Activated CD8-positive, alpha-beta T cell treated with anti-CD3 and anti-CD28 coated beads, Interleukin-2, amount 10 ng/mL, durations not matched to agents 7 days and 5 days (primary cell): ENCODE data around the gene CDC42EP1. TPM values are rescaled to one million over a fixed set of nuclear protein-coding genes. Genes with fewer than 3 reads are reported as not detected.

Experiments
- ATAC-seq: fragments of 150-1000 bp; cut with Tn5 transposase; one replicate; pipeline ENCODE4 v1.10.0; 2021; ENCODE audit warnings: moderate library complexity
- CTCF ChIA-PET: fragments of 350-600 bp; sonication (Branson Sonifier 250); formaldehyde crosslinking; loops from one replicate; lab custom pipeline; 2021; ENCODE audit warnings: antibody characterized with exemption; lab: Charles Lee
- POLR2A ChIA-PET: fragments of 350-600 bp; sonication (Branson Sonifier 250); formaldehyde crosslinking; loops from one replicate; lab custom pipeline; 2021; ENCODE audit warnings: antibody characterized with exemption; lab: Charles Lee
- DNase-seq: peaks from one replicate; pipeline ENCODE4 v3.0.0-alpha.2; 2020
- H3K27ac Mint-ChIP-seq: one replicate; pipeline ENCODE4 v1.8.0; 2021; ENCODE audit warnings: mild to moderate bottlenecking, mixed read lengths
- H3K27me3 Mint-ChIP-seq: one replicate; pipeline ENCODE4 v1.8.0; 2021; ENCODE audit warnings: low read depth, mixed read lengths
- H3K36me3 Mint-ChIP-seq: one replicate; pipeline ENCODE4 v1.8.0; 2021; ENCODE audit warnings: low read depth, mixed read lengths
- H3K4me1 Mint-ChIP-seq: one replicate; pipeline ENCODE4 v1.8.0; 2021; ENCODE audit warnings: low read depth, mixed read lengths
- H3K4me3 Mint-ChIP-seq: one replicate; pipeline ENCODE4 v1.8.0; 2021; ENCODE audit warnings: mild to moderate bottlenecking, mixed read lengths
- H3K9me3 Mint-ChIP-seq: one replicate; pipeline ENCODE4 v1.8.0; 2022; ENCODE audit warnings: mixed read lengths; ENCODE audit not compliant: insufficient read depth
- total RNA-seq, 2 experiments: library from RNA; stranded (reverse); gene quantifications; one replicate each; pipeline ENCODE4 v1.2.3, GENCODE V29; 2021

CDC42EP1 gene
- total RNA-seq, 2 experiments from 2014 or later = 0.13 to 0.21 TPM

GRCh38 chr22:37561212-37562048 is 1.1 kb downstream of the CDC42EP1 start:
- Mint-ChIP-seq H3K27me3 (peaks cover 67% of the 10 kb centered on the region), H3K9me3 (no peaks in the 10 kb centered on the region), H3K27ac (no peak overlapping the region), H3K4me1 (peaks cover 31% of the 10 kb centered on the region), H3K36me3 (no peaks in the 10 kb centered on the region), H3K4me3 (peak overlapping the region; percentile 5)
- ATAC-seq = peak; percentile 25
- ChIA-PET POLR2A (interaction anchor here (1.1 kb wide), 1 partner anchor 19 kb away, joined by 3 read pairs; no protein-coding TSS in a partner anchor), CTCF (interaction anchor here (0.6 to 15.3 kb wide), 13 partner anchors 9 to 373 kb away, joined by 3 to 493 read pairs (median 4); partner anchors contain the start of genes GGA1 and MFNG)
- DNase-seq = peak; percentile 82

- ChIA-PET CTCF (interaction anchor here (0.6 to 15.3 kb wide), 13 partner anchors 8 to 372 kb away, joined by 3 to 493 read pairs (median 4); partner anchors contain the start of genes GGA1 and MFNG), POLR2A (interaction anchor here (1.1 kb wide), 1 partner anchor 20 kb away, joined by 3 read pairs; no protein-coding TSS in a partner anchor)
- Mint-ChIP-seq H3K9me3 (no peaks in the 10 kb centered on the region), H3K4me1 (peaks cover 40% of the 10 kb centered on the region), H3K36me3 (no peaks in the 10 kb centered on the region), H3K4me3 (no peak overlapping the region), H3K27ac (no peak overlapping the region), H3K27me3 (peaks cover 62% of the 10 kb centered on the region)
- no peak for DNase-seq
- no peak for ATAC-seq
These were observed 2.0 kb downstream of the CDC42EP1 start for GRCh38 chr22:37562049-37562875.

DNA sequence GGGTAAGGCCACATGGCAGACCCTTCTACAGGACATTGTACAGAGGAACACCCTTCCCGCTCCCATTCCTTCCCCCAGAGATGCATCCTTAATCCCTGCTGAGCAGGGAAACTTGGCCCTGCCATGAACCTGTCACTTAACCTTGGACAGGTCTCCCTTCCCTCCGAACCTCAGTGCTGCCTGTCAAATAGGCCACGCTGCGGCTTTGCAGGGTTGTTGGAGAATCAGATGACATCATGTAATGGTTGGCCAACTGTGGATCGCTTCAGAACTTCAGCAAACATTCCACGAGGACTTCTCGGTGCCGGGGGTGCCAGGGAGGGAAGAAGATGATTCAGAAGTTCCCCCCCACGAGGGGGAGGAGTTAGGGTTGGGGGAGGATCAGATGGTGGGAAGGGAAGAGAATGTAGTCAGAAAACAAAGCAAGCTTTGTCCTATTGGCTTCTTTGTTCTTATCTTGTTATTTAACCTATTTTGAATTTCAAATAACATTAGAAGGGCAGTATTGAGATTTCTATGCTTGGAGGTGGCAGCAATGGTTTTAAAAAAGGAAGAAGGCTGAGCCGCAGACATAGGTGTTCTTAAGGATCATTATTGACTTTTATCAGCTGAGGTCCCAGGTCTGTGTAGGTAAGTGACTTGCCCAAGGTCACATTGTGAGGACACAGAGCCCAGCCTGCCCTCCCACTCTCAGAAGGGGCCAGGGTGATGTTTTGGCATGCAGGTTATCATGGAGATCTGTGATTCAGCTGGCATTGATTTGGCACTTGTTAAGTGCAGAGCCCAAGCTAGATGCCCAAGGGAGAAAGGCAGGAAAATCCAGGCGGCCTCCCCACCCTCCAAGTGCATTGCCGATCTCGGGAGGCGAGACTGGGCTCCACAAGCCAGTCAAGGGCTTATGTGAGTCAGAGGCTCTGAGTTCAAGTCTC is 3.1 kb downstream of the CDC42EP1 start:
- ChIA-PET CTCF (interaction anchor here (1.0 to 15.3 kb wide), 7 partner anchors 7 to 303 kb away, joined by 3 to 493 read pairs (median 5); no protein-coding TSS in a partner anchor), POLR2A (interaction anchor here (0.8 kb wide), 1 partner anchor 34 kb away, joined by 3 read pairs; no protein-coding TSS in a partner anchor)
- H3K4me1 Mint-ChIP-seq = peaks cover 45% of the 10 kb centered on the region
- ATAC-seq (no peak), DNase-seq (no peak)
- H3K4me3 Mint-ChIP-seq = no peak overlapping the region
- H3K9me3 Mint-ChIP-seq = no peaks in the 10 kb centered on the region
- H3K27ac Mint-ChIP-seq = no peak overlapping the region
- peaks cover 52% of the 10 kb centered on the region for H3K27me3 Mint-ChIP-seq
- H3K36me3 Mint-ChIP-seq = no peaks in the 10 kb centered on the region

DNA sequence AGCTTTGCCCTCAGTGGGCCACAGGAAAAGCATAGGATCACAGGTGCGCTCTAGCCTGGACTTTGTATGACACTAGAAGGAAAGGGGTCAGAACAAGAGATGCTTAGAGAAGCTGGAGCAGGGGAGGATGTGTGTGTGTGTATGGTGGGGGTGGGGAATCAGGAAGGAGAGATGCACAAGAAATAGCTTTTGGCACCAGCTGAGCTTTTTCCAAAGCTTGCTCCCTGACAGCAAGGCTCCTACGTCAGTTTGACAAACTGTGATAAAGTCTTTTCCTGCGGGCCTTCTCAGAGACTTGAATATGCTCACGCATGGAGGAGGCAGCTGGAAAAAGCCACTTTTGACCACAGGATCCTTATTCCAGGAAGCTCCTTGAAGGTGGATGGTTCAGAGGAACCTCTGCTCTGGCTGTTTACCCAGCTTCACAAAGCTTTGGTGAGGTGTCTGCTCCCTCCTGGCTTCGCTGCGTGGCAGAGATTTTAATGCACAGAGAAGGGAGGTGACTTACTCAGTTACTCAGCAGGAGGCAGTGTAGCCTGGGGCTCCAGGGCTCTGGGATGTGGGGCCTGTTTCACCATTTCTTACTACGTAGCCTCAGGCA is 3.9 kb downstream of the CDC42EP1 start:
- ChIA-PET POLR2A (interaction anchor here (0.8 kb wide), 1 partner anchor 35 kb away, joined by 3 read pairs; no protein-coding TSS in a partner anchor), CTCF (interaction anchor here (1.1 to 15.3 kb wide), 7 partner anchors 8 to 304 kb away, joined by 3 to 493 read pairs (median 29); partner anchors contain the start of gene LGALS2)
- H3K27me3 Mint-ChIP-seq = peaks cover 44% of the 10 kb centered on the region
- DNase-seq (no peak), ATAC-seq (no peak)
- H3K9me3 Mint-ChIP-seq = no peaks in the 10 kb centered on the region
- no peaks in the 10 kb centered on the region for H3K36me3 Mint-ChIP-seq
- H3K4me1 Mint-ChIP-seq = peaks cover 45% of the 10 kb centered on the region
- no peak overlapping the region for H3K4me3 Mint-ChIP-seq
- H3K27ac Mint-ChIP-seq = no peak overlapping the region

- Mint-ChIP-seq H3K9me3 (no peaks in the 10 kb centered on the region), H3K4me3 (no peak overlapping the region), H3K36me3 (no peaks in the 10 kb centered on the region), H3K4me1 (peaks cover 38% of the 10 kb centered on the region), H3K27me3 (peaks cover 43% of the 10 kb centered on the region), H3K27ac (no peak overlapping the region)
- ATAC-seq = no peak
- DNase-seq = peak; percentile 29
- POLR2A ChIA-PET = interaction anchor here (1.1 to 2.1 kb wide), 2 partner anchors 27 to 42 kb away, joined by 4 to 8 read pairs; no protein-coding TSS in a partner anchor
- CTCF ChIA-PET = interaction anchor here (0.7 to 15.3 kb wide), 18 partner anchors 9 to 708 kb away, joined by 3 to 493 read pairs (median 12); partner anchors contain the start of genes GGA1, LGALS1, LGALS2 and RAC2
These were observed 5.5 kb downstream of the CDC42EP1 start for GRCh38 chr22:37565830-37566229.

DNA sequence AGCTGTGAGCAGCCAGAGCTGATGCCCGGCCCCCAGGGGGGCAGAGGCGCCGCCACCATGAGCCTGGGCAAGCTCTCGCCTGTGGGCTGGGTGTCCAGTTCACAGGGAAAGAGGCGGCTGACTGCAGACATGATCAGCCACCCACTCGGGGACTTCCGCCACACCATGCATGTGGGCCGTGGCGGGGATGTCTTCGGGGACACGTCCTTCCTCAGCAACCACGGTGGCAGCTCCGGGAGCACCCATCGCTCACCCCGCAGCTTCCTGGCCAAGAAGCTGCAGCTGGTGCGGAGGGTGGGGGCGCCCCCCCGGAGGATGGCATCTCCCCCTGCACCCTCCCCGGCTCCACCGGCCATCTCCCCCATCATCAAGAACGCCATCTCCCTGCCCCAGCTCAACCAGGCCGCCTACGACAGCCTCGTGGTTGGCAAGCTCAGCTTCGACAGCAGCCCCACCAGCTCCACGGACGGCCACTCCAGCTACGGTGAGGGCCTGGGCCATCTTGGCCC is 6.1 kb downstream of the CDC42EP1 start:
- peak overlapping the region; percentile 49 for H3K4me3 Mint-ChIP-seq
- ATAC-seq (peak; percentile 50), DNase-seq (peak; percentile 61)
- peaks cover 38% of the 10 kb centered on the region for H3K27me3 Mint-ChIP-seq
- peaks cover 34% of the 10 kb centered on the region for H3K4me1 Mint-ChIP-seq
- H3K27ac Mint-ChIP-seq = peak overlapping the region; percentile 79
- H3K36me3 Mint-ChIP-seq = no peaks in the 10 kb centered on the region
- CTCF ChIA-PET = interaction anchor here (0.7 to 15.3 kb wide), 38 partner anchors 9 to 709 kb away, joined by 3 to 493 read pairs (median 7); partner anchors contain the start of genes C22orf23, CYTH4, GGA1 and LGALS1
- POLR2A ChIA-PET = interaction anchor here (0.8 to 2.1 kb wide), 4 partner anchors 9 to 239 kb away, joined by 3 to 8 read pairs (median 6); a partner anchor contains a TSS
- no peaks in the 10 kb centered on the region for H3K9me3 Mint-ChIP-seq

DNA sequence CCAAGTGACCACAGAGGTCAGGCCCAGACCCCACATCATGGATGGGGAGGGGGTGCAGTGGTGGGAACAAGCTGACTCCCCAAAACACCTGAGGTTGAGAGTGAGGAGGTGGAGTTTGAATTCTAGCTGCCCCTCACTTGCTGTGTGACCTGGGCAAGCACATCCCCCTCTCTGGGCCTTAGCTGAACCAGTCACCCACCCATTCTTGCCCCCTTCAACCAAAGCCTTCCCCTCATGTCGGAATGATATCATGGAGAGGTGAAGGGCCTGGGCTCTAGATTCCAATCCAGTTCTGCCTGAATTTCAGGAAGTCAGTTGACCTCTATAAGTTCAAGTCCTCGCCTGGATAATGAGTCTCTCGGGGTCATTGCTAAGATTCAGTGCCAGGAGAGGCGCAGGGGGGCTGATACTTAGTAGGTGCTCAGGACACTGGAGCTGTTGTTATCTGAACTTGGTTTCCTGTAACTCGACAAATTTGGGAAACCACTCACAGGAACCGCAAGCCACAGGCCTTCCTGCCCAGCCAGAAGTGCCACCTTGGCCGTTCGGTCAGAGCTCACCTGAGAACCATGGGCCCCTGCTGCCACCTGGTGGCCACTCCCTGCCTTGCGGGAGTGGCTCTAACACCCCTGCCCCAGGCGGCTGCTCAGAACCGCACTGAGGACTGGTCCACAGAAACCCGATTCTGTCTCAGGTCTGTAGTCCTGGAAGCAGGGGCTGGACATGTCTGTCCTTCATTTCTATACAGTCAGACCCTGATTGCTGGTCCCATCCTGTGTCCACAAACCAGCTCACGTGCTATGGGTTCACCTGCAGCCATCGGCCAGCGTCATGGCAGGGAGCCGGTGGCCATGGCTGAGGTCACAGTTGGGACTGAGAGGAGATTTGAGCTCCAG is 6.9 kb downstream of the CDC42EP1 start:
- no peaks in the 10 kb centered on the region for H3K36me3 Mint-ChIP-seq
- peaks cover 28% of the 10 kb centered on the region for H3K4me1 Mint-ChIP-seq
- DNase-seq (peak; percentile 97), ATAC-seq (peak; percentile 91)
- H3K9me3 Mint-ChIP-seq = no peaks in the 10 kb centered on the region
- peaks cover 36% of the 10 kb centered on the region for H3K27me3 Mint-ChIP-seq
- ChIA-PET CTCF (interaction anchor here (0.7 to 15.3 kb wide), 53 partner anchors 8 to 710 kb away, joined by 3 to 493 read pairs (median 5); partner anchors contain the start of genes C22orf23, CYTH4, GGA1 and LGALS1), POLR2A (interaction anchor here (0.8 to 2.1 kb wide), 8 partner anchors 10 to 238 kb away, joined by 3 to 8 read pairs (median 4); partner anchors contain the start of gene LGALS2)
- H3K4me3 Mint-ChIP-seq = peak overlapping the region; percentile 63
- peak overlapping the region; percentile 79 for H3K27ac Mint-ChIP-seq

DNA sequence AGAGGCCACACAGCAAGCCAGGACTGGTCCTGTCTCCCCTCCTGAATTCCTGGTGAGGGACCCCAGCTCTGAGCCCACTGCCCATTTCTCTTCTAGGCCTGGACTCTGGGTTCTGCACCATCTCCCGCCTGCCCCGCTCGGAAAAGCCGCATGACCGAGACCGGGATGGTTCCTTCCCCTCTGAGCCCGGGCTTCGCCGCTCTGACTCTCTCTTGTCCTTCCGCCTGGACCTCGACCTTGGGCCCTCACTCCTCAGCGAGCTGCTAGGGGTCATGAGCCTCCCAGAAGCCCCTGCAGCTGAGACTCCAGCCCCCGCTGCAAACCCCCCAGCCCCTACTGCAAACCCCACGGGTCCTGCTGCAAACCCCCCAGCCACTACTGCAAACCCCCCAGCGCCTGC is 7.7 kb downstream of the CDC42EP1 start:
- Mint-ChIP-seq H3K27ac (no peak overlapping the region), H3K9me3 (no peaks in the 10 kb centered on the region), H3K27me3 (peaks cover 29% of the 10 kb centered on the region), H3K4me3 (no peak overlapping the region), H3K36me3 (no peaks in the 10 kb centered on the region), H3K4me1 (peaks cover 24% of the 10 kb centered on the region)
- CTCF ChIA-PET = interaction anchor here (0.6 to 15.3 kb wide), 24 partner anchors 11 to 308 kb away, joined by 3 to 493 read pairs (median 10); partner anchors contain the start of genes CYTH4, GGA1, LGALS2 and PDXP
- POLR2A ChIA-PET = interaction anchor here (1.0 to 1.9 kb wide), 4 partner anchors 9 to 26 kb away, joined by 3 to 8 read pairs (median 4); partner anchors contain the start of gene LGALS2
- no peak for DNase-seq
- ATAC-seq = no peak
